BJ (cell line): ENCODE measurements around the gene LIN7A. TPM values are rescaled to one million over a fixed set of nuclear protein-coding genes. Genes with fewer than 3 reads are reported as not detected.

Source experiments
- CTCF ChIA-PET: fragments of 350-600 bp; formaldehyde crosslinking; extraction: SDS; loops from one replicate; lab custom pipeline; 2021; ENCODE audit warnings: antibody characterized with exemption, inconsistent platforms; lab: Yijun Ruan, JAX
- POLR2A ChIA-PET: fragments of 300-600 bp; sonication (Branson Sonifier 250); formaldehyde crosslinking; extraction: SDS; loops from one replicate; lab custom pipeline; 2021; ENCODE audit warnings: antibody characterized with exemption; lab: Charles Lee
- DNase-seq: peaks from one replicate; pipeline ENCODE4 v3.0.0-alpha.2; 2011; ENCODE audit warnings: low read depth
- H3K27me3 ChIP-seq: 2 replicates; pipeline ENCODE4 v1.6.0; 2011; ENCODE audit warnings: low read length; ENCODE audit not compliant: control insufficient read depth, insufficient read depth
- H3K36me3 ChIP-seq: 2 replicates; pipeline ENCODE4 v1.5.1; 2011; ENCODE audit warnings: low read length; ENCODE audit not compliant: control insufficient read depth, insufficient read depth
- H3K4me3 ChIP-seq: 2 replicates; pipeline ENCODE4 v1.5.1; 2011; ENCODE audit warnings: low read depth, mild to moderate bottlenecking, control low read depth, low read length
- CTCF ChIP-seq: IDR thresholded peaks from 2 replicates; pipeline ENCODE4 v1.5.1; 2011; ENCODE audit warnings: low read depth, mild to moderate bottlenecking, control low read depth, inconsistent platforms, low read length, moderate library complexity; ENCODE audit not compliant: insufficient read depth
- polyA plus RNA-seq: library from polyadenylated mRNA; depleted of rRNA; stranded (reverse); fragments of >200 nt; gene quantifications from 2 replicates; pipeline ENCODE4 v1.2.3, GENCODE V29; 2011

Gene LIN7A
- polyA plus RNA-seq, 1 experiment, result 15.4 TPM

GRCh38 chr12:80909370-80909769, 28.4 kb downstream of the LIN7A start:
- no peak for TF ChIP-seq CTCF
- no peaks in the 10 kb centered on the region for H3K36me3 ChIP-seq
- DNase-seq, result no peak
- H3K4me3 ChIP-seq, result no peak overlapping the region
- no peaks in the 10 kb centered on the region for H3K27me3 ChIP-seq
- CTCF ChIA-PET, result interaction anchor here (1.2 kb wide), 1 partner anchor 15 kb away, joined by 4 read pairs; no protein-coding TSS in a partner anchor
- POLR2A ChIA-PET, result no interaction called here

GRCh38 chr12:80902711-80903110, 35.0 kb downstream of the LIN7A start:
- CTCF ChIA-PET, result interaction anchor here (0.7 kb wide), 1 partner anchor 262 kb away, joined by 3 read pairs; no protein-coding TSS in a partner anchor

GRCh38 chr12:80901661-80902060, 36.1 kb downstream of the LIN7A start:
- Histone ChIP-seq H3K36me3 (no peaks in the 10 kb centered on the region), H3K27me3 (no peaks in the 10 kb centered on the region), H3K4me3 (no peak overlapping the region)
- POLR2A ChIA-PET, result no interaction called here
- CTCF ChIA-PET, result no interaction called here
- DNase-seq, result no peak
- TF ChIP-seq CTCF, result no peak

More at GRCh38 chr12:80902711-80903110, 35.0 kb downstream of the LIN7A start:
- POLR2A ChIA-PET, result no interaction called here
- Histone ChIP-seq H3K36me3 (no peaks in the 10 kb centered on the region), H3K27me3 (no peaks in the 10 kb centered on the region), H3K4me3 (no peak overlapping the region)
- DNase-seq, result no peak
- no peak for TF ChIP-seq CTCF

DNA sequence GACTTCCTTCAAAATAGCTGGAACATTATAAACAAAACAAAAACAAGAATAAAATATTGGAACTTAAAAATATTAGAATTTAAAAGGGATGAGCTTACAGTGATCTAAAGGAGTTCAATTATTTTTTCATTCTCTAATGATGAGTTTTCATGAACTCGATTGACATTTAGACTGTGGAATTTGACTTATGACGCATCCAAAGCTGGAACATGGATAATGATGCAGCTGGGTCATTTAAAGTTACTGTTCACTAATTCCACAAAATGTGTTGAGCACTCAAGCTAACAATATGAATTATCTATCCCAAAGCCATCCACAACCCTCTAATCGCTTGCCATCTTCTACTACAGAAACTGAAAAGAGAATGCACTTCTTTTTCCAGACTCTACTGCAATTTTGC, 42.5 kb downstream of the LIN7A start:
- POLR2A ChIA-PET, result no interaction called here
- CTCF ChIA-PET, result interaction anchor here (1.5 kb wide), 1 partner anchor 58 kb away, joined by 3 read pairs; no protein-coding TSS in a partner anchor

GRCh38 chr12:80894179-80894578, 43.6 kb downstream of the LIN7A start:
- TF ChIP-seq CTCF, result no peak
- Histone ChIP-seq H3K27me3 (no peaks in the 10 kb centered on the region), H3K36me3 (no peaks in the 10 kb centered on the region), H3K4me3 (no peak overlapping the region)
- no peak for DNase-seq
- ChIA-PET CTCF (no interaction called here), POLR2A (no interaction called here)

More for the DNA sequence above, 42.5 kb downstream of the LIN7A start:
- Histone ChIP-seq H3K27me3 (no peaks in the 10 kb centered on the region), H3K4me3 (no peak overlapping the region), H3K36me3 (no peaks in the 10 kb centered on the region)
- no peak for DNase-seq
- TF ChIP-seq CTCF, result no peak
